Astrocyte of the cerebellum (primary cell): ENCODE measurements around the gene WNT11.
A peak's percentile ranks its signal among the peaks of the same experiment; 100 is the strongest.

Source experiments
- DNase-seq: peaks from one replicate; pipeline ENCODE4 v3.0.0-alpha.2; 2011; ENCODE audit warnings: low read depth
- H3K4me3 ChIP-seq: 2 replicates; pipeline ENCODE4 v1.5.1; 2011; ENCODE audit warnings: mild to moderate bottlenecking, low read depth, low read length, moderate library complexity
- in situ Hi-C: cut with HindIII; loops from 2 replicates; pipeline ENCODE4 v1.10.0; 2017; ENCODE audit warnings: low sequenced_read_pairs
- TF ChIP-seq, protein P1 (sequence below): IDR thresholded peaks from 2 replicates; pipeline ENCODE4 v1.5.1; 2012; ENCODE audit warnings: low read length, low read depth, moderate library complexity, mild to moderate bottlenecking; ENCODE audit errors: missing control alignments

Gene WNT11

GRCh38 chr11:76157891-76158290 is 48.4 kb downstream of the WNT11 start:
- H3K4me3 ChIP-seq: no peak overlapping the region
- TF ChIP-seq, protein P1, sequence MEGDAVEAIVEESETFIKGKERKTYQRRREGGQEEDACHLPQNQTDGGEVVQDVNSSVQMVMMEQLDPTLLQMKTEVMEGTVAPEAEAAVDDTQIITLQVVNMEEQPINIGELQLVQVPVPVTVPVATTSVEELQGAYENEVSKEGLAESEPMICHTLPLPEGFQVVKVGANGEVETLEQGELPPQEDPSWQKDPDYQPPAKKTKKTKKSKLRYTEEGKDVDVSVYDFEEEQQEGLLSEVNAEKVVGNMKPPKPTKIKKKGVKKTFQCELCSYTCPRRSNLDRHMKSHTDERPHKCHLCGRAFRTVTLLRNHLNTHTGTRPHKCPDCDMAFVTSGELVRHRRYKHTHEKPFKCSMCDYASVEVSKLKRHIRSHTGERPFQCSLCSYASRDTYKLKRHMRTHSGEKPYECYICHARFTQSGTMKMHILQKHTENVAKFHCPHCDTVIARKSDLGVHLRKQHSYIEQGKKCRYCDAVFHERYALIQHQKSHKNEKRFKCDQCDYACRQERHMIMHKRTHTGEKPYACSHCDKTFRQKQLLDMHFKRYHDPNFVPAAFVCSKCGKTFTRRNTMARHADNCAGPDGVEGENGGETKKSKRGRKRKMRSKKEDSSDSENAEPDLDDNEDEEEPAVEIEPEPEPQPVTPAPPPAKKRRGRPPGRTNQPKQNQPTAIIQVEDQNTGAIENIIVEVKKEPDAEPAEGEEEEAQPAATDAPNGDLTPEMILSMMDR: no peak
- in situ Hi-C loops: loop anchor here (25.0 kb wide), 1 partner anchor 246 kb away; no protein-coding TSS in a partner anchor
- DNase-seq: no peak

DNA sequence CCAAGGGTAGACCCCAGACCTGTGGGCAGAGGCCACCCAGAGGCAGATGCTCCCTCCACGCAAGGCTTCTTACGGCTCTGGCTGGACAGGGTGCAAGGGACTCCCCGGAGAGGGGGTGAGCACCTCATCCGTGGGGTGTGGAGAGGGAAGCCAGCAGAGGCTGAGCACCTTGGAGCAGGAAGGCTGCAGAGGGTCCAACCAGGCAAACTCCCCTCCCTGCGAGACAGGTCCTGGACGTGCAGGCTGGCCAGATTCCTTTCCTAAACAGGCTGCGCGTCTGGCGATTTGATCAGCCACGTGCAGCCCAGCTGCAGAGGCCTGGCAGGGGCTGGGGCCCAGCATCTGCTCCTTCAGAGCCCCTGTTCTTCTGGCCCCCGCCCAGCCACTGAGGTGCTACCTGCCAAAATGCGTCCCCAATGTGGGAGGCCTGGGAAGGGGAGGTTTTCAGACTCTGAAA is 49.3 kb downstream of the WNT11 start:
- DNase-seq: no peak
- no peak overlapping the region for H3K4me3 ChIP-seq
- in situ Hi-C loops: loop anchor here (25.0 kb wide), 1 partner anchor 245 kb away; no protein-coding TSS in a partner anchor
- TF ChIP-seq, protein P1: no peak

- DNase-seq: no peak
- in situ Hi-C loops: loop anchor here (25.0 kb wide), 1 partner anchor 243 kb away; no protein-coding TSS in a partner anchor
- TF ChIP-seq, protein P1: no peak
- no peak overlapping the region for H3K4me3 ChIP-seq
These were observed 50.6 kb downstream of the WNT11 start for GRCh38 chr11:76155500-76156227.

GRCh38 chr11:76153571-76153923 is 52.8 kb downstream of the WNT11 start:
- in situ Hi-C loops: loop anchor here (25.0 kb wide), 1 partner anchor 241 kb away; no protein-coding TSS in a partner anchor

DNA sequence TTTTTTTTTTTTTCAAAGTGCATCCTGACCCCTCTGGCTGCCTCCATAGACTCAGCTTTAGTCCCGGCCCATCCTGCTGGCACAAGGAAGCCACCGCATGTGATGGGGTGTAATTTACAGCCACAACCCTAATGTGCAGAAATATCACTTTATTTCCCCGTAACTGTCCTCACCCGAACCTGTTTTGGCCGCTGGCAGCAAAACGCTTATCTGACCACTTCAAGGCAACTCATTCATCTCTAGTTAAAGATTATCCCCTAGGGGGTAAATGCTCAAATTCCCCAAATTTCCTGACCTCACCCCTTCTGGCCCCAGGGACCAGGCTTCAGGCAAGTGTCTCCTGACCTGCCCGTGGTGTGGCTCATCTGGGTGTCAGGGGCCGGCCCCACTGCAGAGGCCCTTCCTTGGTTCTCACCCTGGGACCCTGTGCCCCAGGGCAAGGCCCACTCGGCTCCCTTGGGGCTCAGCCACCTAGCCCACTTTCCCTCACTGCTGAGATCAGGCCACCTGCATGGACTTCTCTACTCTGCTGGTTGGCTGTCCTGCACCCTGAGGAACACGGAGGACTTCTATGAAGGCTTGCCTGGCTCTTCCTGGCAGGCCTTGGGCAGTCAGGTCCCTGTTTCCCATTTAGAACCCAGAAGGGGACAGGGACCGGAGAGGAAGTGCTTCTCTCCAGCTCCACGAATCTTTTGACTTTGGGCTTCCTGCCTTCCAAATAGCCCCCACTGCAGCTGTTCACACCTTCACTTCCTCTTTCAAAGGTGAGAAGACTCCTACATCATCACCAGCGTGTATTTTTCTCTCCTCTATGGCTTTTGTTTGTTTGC is 53.3 kb downstream of the WNT11 start:
- H3K4me3 ChIP-seq: no peak overlapping the region
- TF ChIP-seq, protein P1: no peak
- DNase-seq: no peak
- in situ Hi-C loops: loop anchor here (25.0 kb wide), 1 partner anchor 241 kb away; no protein-coding TSS in a partner anchor

More at GRCh38 chr11:76153571-76153923, 52.8 kb downstream of the WNT11 start:
- DNase-seq: no peak
- TF ChIP-seq, protein P1: no peak
- H3K4me3 ChIP-seq: no peak overlapping the region

- in situ Hi-C loops: loop anchor here (25.0 kb wide), 1 partner anchor 240 kb away; no protein-coding TSS in a partner anchor
- peak overlapping the region; percentile 15 for H3K4me3 ChIP-seq
- TF ChIP-seq, protein P1: peak; percentile 70
- DNase-seq: peak; percentile 36
These were observed 54.1 kb downstream of the WNT11 start for GRCh38 chr11:76152086-76152681.
